CD4-positive, alpha-beta T cell (primary cell): ENCODE results near the gene CDH13. TPM values are rescaled to one million over a fixed set of nuclear protein-coding genes. Genes with fewer than 3 reads are reported as not detected.

Source experiments
- ATAC-seq: fragments of 200-7000 bp; cut with Tn5 transposase; one replicate; pipeline ENCODE4 v1.10.0; 2022; ENCODE audit warnings: mild to moderate bottlenecking; ENCODE audit not compliant: poor library complexity
- CTCF ChIA-PET: fragments of 350-600 bp; sonication (Branson Sonifier 250); formaldehyde crosslinking; loops from one replicate; lab custom pipeline; 2021; ENCODE audit warnings: antibody characterized with exemption, inconsistent platforms; lab: Charles Lee
- POLR2A ChIA-PET: fragments of 350-600 bp; sonication (Branson Sonifier 250); formaldehyde crosslinking; loops from one replicate; lab custom pipeline; 2021; ENCODE audit warnings: antibody characterized with exemption, inconsistent platforms; lab: Charles Lee
- DNase-seq, 14 experiments: peaks; one replicate each; pipeline ENCODE4 v3.0.0-alpha.2; 2013 to 2020; ENCODE audit warnings: mixed read lengths in 2 of 14
- H3K27ac ChIP-seq, 2 donors: one replicate each; pipeline versions ENCODE4 v1.5.1 to v1.7.0; 2013; ENCODE audit warnings: low read length in 2 of 2, low read depth in 1 of 2, mild to moderate bottlenecking in 1 of 2
- H3K27me3 ChIP-seq, 2 experiments: 1 replicate in 1 of 2; 2 replicates in 1 of 2; pipeline versions ENCODE4 v1.6.1 to v1.7.0; 2013; ENCODE audit warnings: low read length in 2 of 2, control low read depth in 1 of 2, mild to moderate bottlenecking in 1 of 2, moderate library complexity in 1 of 2; ENCODE audit not compliant: insufficient read depth in 2 of 2, control insufficient read depth in 1 of 2
- H3K36me3 ChIP-seq: one replicate; pipeline ENCODE4 v1.6.1; 2013; ENCODE audit warnings: low read length, control low read depth; ENCODE audit not compliant: insufficient read depth
- H3K4me1 ChIP-seq: one replicate; pipeline ENCODE4 v1.6.1; 2013; ENCODE audit warnings: low read length, control low read depth; ENCODE audit not compliant: insufficient read depth
- H3K4me3 ChIP-seq: one replicate; pipeline ENCODE4 v1.5.1; 2013; ENCODE audit warnings: mild to moderate bottlenecking, low read length, moderate library complexity
- H3K9me3 ChIP-seq, 2 experiments: 1 replicate in 1 of 2; 2 replicates in 1 of 2; pipeline versions ENCODE4 v1.6.1 to v1.7.0; 2013; ENCODE audit warnings: low read length in 2 of 2, mild to moderate bottlenecking in 2 of 2, control low read depth in 1 of 2, moderate library complexity in 1 of 2; ENCODE audit not compliant: control insufficient read depth in 1 of 2, insufficient read depth in 1 of 2
- H3K27ac Mint-ChIP-seq: one replicate; pipeline ENCODE4 v1.8.0; 2020; ENCODE audit warnings: mixed read lengths
- H3K27me3 Mint-ChIP-seq: one replicate; pipeline ENCODE4 v1.8.0; 2021; ENCODE audit warnings: mixed read lengths
- H3K36me3 Mint-ChIP-seq: one replicate; pipeline ENCODE4 v1.8.0; 2021; ENCODE audit warnings: low read depth, mixed read lengths
- H3K4me1 Mint-ChIP-seq: one replicate; pipeline ENCODE4 v1.8.0; 2021; ENCODE audit warnings: low read depth, mixed read lengths
- H3K4me3 Mint-ChIP-seq: one replicate; pipeline ENCODE4 v1.8.0; 2020; ENCODE audit warnings: mild to moderate bottlenecking, mixed read lengths
- H3K9me3 Mint-ChIP-seq: one replicate; pipeline ENCODE4 v1.8.0; 2020; ENCODE audit warnings: mixed read lengths
- intact Hi-C, 2 experiments: fragments of 100-400 bp; cut with DNase I in 1 of 2; cut with micrococcal nuclease in 1 of 2; formaldehyde crosslinking; loops; one replicate each; pipeline versions ENCODE4 v1.15.1 to v1.9.0; 2023 to 2025; cut with DNase I, micrococcal nuclease
- total RNA-seq, 174 experiments: library from RNA in 2 of 174; stranded (reverse) in 2 of 174; gene quantifications; one replicate each; pipeline ENCODE4 v1.2.3 and lab custom pipeline; 2021 to 2026
- TF ChIP-seq, protein P1 (sequence below): fragments of 200-600 bp; IDR thresholded peaks from one replicate; pipeline ENCODE4 v1.8.0; 2022; ENCODE audit warnings: antibody characterized with exemption, mild to moderate bottlenecking

Gene CDH13
- total RNA-seq, 2 experiments from 2014 or later, result not detected

DNA sequence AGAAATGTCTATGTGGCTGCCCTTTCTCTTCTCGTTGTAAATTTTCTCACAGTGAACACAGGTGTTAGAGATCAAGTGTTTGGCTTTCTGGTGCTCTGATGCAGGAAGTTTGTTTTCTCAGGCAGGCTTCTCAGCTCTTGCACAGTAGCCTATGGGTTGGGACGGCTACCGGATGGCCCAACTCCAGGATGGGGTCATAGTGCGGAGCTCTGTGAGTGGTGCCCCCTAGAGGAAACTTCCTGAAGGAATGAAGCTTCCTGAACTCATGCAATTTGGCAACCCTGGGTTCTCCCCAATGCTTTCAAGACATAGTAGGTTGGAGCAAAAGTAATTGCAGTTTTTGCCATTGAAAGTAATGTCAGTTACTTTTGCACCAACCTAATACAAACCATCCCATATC is 773.5 kb downstream of the CDH13 start:
- Mint-ChIP-seq H3K4me3 (no peak overlapping the region), H3K4me1 (no peaks in the 10 kb centered on the region), H3K9me3 (peaks cover 19% of the 10 kb centered on the region), H3K27ac (no peak overlapping the region), H3K36me3 (no peaks in the 10 kb centered on the region), H3K27me3 (no peaks in the 10 kb centered on the region)
- ATAC-seq (no peak), DNase-seq (no peak)
- H3K4me1 ChIP-seq, result no peaks in the 10 kb centered on the region
- H3K4me3 ChIP-seq, result no peak overlapping the region
- CTCF ChIA-PET, result no interaction called here
- intact Hi-C loops, result no loop called here
- POLR2A ChIA-PET, result no interaction called here
- H3K27ac ChIP-seq, result no peak overlapping the region
- peaks cover 0 to 5% of the 10 kb centered on the region in 2 experiments for H3K9me3 ChIP-seq
- TF ChIP-seq, protein P1, sequence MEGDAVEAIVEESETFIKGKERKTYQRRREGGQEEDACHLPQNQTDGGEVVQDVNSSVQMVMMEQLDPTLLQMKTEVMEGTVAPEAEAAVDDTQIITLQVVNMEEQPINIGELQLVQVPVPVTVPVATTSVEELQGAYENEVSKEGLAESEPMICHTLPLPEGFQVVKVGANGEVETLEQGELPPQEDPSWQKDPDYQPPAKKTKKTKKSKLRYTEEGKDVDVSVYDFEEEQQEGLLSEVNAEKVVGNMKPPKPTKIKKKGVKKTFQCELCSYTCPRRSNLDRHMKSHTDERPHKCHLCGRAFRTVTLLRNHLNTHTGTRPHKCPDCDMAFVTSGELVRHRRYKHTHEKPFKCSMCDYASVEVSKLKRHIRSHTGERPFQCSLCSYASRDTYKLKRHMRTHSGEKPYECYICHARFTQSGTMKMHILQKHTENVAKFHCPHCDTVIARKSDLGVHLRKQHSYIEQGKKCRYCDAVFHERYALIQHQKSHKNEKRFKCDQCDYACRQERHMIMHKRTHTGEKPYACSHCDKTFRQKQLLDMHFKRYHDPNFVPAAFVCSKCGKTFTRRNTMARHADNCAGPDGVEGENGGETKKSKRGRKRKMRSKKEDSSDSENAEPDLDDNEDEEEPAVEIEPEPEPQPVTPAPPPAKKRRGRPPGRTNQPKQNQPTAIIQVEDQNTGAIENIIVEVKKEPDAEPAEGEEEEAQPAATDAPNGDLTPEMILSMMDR, result no peak
- H3K36me3 ChIP-seq, result no peaks in the 10 kb centered on the region
- peaks cover 0 to 1% of the 10 kb centered on the region in 2 experiments for H3K27me3 ChIP-seq

DNA sequence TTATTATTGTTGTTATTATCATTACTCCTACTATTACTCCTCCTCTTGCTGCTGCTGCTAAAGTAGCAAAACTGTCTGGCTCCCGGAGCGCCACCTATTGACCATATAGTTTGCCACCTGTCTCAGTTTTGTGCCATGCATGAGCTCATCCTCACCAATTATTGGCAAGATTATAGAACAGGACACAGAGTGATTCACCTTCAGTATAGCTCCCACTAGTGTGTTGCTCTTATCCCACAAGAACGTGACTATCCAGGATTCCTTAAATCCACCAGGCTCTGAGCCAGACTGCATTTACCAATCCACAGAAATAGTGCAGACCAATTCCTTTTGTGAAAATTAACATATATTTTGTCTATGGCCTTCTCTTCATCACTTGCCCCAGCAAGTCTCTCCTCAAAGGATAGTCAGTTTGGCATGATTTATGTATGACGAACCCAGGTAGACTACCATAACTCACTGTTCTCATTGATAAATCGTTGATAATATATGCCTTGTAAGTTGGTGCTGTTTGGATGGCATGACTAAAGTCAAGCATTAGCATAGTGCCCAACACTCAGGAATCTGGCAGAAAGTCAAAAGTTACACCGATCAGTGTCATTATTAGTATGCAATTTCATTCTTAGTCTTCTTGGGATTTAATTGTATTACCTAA is 775.5 kb downstream of the CDH13 start:
- H3K36me3 Mint-ChIP-seq, result no peaks in the 10 kb centered on the region
- peaks cover 0 to 2% of the 10 kb centered on the region in 2 experiments for H3K27me3 ChIP-seq
- no peak for DNase-seq
- H3K4me3 Mint-ChIP-seq, result no peak overlapping the region
- H3K4me3 ChIP-seq, result no peak overlapping the region
- H3K27me3 Mint-ChIP-seq, result no peaks in the 10 kb centered on the region
- H3K4me1 ChIP-seq, result no peaks in the 10 kb centered on the region
- POLR2A ChIA-PET, result no interaction called here
- intact Hi-C loops, result no loop called here
- peaks cover 0 to 5% of the 10 kb centered on the region in 2 experiments for H3K9me3 ChIP-seq
- H3K36me3 ChIP-seq, result no peaks in the 10 kb centered on the region
- TF ChIP-seq, protein P1, result no peak
- H3K27ac ChIP-seq, result no peak overlapping the region
- H3K9me3 Mint-ChIP-seq, result peaks cover 17% of the 10 kb centered on the region
- H3K27ac Mint-ChIP-seq, result no peak overlapping the region
- CTCF ChIA-PET, result no interaction called here
- ATAC-seq, result no peak
- no peaks in the 10 kb centered on the region for H3K4me1 Mint-ChIP-seq

DNA sequence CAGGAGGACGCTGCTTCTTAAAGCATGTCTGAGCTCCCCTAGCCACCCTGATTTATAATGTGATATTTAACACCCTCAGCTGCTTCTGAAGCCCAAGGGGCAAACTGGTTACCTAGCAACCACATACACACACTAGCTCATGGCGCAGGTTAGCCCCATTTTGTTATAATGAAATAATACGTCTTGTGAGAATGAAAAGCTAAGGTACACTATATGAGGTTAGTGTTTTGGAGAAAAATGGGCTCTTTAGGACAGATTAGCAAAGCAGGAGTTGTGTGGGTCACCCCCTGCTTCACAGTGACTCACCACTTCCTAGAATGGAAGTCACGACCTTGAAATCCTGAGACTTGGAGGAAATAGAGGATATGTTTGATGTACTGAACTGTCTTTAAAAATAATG is 776.2 kb downstream of the CDH13 start:
- Histone ChIP-seq H3K9me3 (peaks cover 0 to 5% of the 10 kb centered on the region in 2 experiments), H3K36me3 (no peaks in the 10 kb centered on the region), H3K27ac (no peak overlapping the region), H3K4me3 (no peak overlapping the region), H3K4me1 (no peaks in the 10 kb centered on the region), H3K27me3 (peaks cover 0 to 2% of the 10 kb centered on the region in 2 experiments)
- ChIA-PET CTCF (no interaction called here), POLR2A (no interaction called here)
- TF ChIP-seq, protein P1, result no peak
- Mint-ChIP-seq H3K27me3 (no peaks in the 10 kb centered on the region), H3K36me3 (no peaks in the 10 kb centered on the region), H3K9me3 (peaks cover 12% of the 10 kb centered on the region), H3K4me1 (no peaks in the 10 kb centered on the region), H3K27ac (no peak overlapping the region), H3K4me3 (no peak overlapping the region)
- DNase-seq (no peak), ATAC-seq (no peak)
- intact Hi-C loops, result no loop called here
